GM12878 (cell line): ENCODE results near the gene ARHGAP9. TPM values are rescaled to one million over a fixed set of nuclear protein-coding genes. Genes with fewer than 3 reads are reported as not detected.

Source experiments
- ATAC-seq: fragments of 200-7000 bp; cut with Tn5 transposase; 3 replicates; pipeline ENCODE4 v1.9.1; 2020; ENCODE audit warnings: mild to moderate bottlenecking, moderate library complexity
- BruUV-seq: library from RNA; stranded (reverse); fragments of 400-500 nt; replicated peaks from 2 replicates; lab custom pipeline; 2021; lab: Mats Ljungman, UMichigan
- CTCF ChIA-PET: fragments of 300-600 bp; sonication (Branson Sonifier 250); formaldehyde crosslinking; extraction: SDS; loops from one replicate; lab custom pipeline; 2021; ENCODE audit warnings: inconsistent platforms; lab: Yijun Ruan, JAX
- POLR2A ChIA-PET: fragments of 350-600 bp; formaldehyde crosslinking; extraction: SDS; loops from one replicate; lab custom pipeline; 2021; ENCODE audit warnings: inconsistent platforms; lab: Charles Lee
- RAD21 ChIA-PET: fragments of 300-600 bp; sonication (Branson Sonifier 250); formaldehyde crosslinking; loops from one replicate; lab custom pipeline; 2023; ENCODE audit warnings: antibody characterized with exemption; ENCODE audit not compliant: unreplicated experiment; lab: Charles Lee
- SMC1A ChIA-PET: fragments of 300-600 bp; sonication (Branson Sonifier 250); formaldehyde crosslinking; loops from one replicate; lab custom pipeline; 2023; ENCODE audit not compliant: unreplicated experiment, uncharacterized antibody; lab: Charles Lee
- DNase-seq: peaks from one replicate; pipeline ENCODE4 v3.0.0-alpha.2; 2011; ENCODE audit warnings: low read depth, low spot score
- FAIRE-seq: peaks from 3 replicates; lab custom pipeline; 2011; peaks lifted over from hg19 to GRCh38; lab: Jason Lieb, UNC
- H2AFZ ChIP-seq: 2 replicates; pipeline ENCODE4 v1.6.0; 2011; ENCODE audit warnings: low read depth, low read length, control low read depth; ENCODE audit not compliant: control insufficient read depth
- H3K27ac ChIP-seq: 2 replicates; pipeline ENCODE4 v1.5.1; 2011; ENCODE audit warnings: control low read depth; ENCODE audit not compliant: control insufficient read depth, insufficient read depth
- H3K27me3 ChIP-seq, 2 experiments: replicated peaks in 1 of 2; 2 replicates each; pipeline versions ENCODE4 v1.6.0 to v1.6.1; 2011; ENCODE audit warnings: low read length in 1 of 2; ENCODE audit not compliant: control insufficient read depth in 2 of 2, insufficient read depth in 2 of 2
- H3K36me3 ChIP-seq, 2 experiments: 2 replicates each; pipeline ENCODE4 v1.5.1; 2011; ENCODE audit warnings: low read length in 1 of 2; ENCODE audit not compliant: control insufficient read depth in 2 of 2, insufficient read depth in 2 of 2
- H3K4me1 ChIP-seq: 2 replicates; pipeline ENCODE4 v1.6.1; 2011; ENCODE audit warnings: mild to moderate bottlenecking, low read length, moderate library complexity, mixed read lengths; ENCODE audit not compliant: control insufficient read depth, insufficient read depth
- H3K4me2 ChIP-seq: 2 replicates; pipeline ENCODE4 v1.6.0; 2011; ENCODE audit warnings: control low read depth; ENCODE audit not compliant: control insufficient read depth, insufficient read depth
- H3K4me3 ChIP-seq: fragments of 200-600 bp; sonication (generic); 2 replicates; pipeline ENCODE4 v1.5.1; 2016
- H3K79me2 ChIP-seq: 2 replicates; pipeline ENCODE4 v1.6.0; 2011; ENCODE audit warnings: low read length; ENCODE audit not compliant: control insufficient read depth, insufficient read depth
- H3K9ac ChIP-seq: 2 replicates; pipeline ENCODE4 v1.8.0; 2011; ENCODE audit warnings: low read length, control low read depth, mixed read lengths; ENCODE audit not compliant: control insufficient read depth, insufficient read depth
- H3K9me3 ChIP-seq: replicated peaks from 3 replicates; pipeline ENCODE4 v1.5.1; 2011; ENCODE audit warnings: mild to moderate bottlenecking, low read length; ENCODE audit not compliant: control insufficient read depth, insufficient read depth
- H4K20me1 ChIP-seq: 2 replicates; pipeline ENCODE4 v1.6.0; 2011; ENCODE audit not compliant: control insufficient read depth, insufficient read depth
- CTCF ChIP-seq, 3 experiments: IDR thresholded peaks in 2 of 3; conservative IDR thresholded peaks in 1 of 3; 2 replicates each; pipeline ENCODE4 v1.5.1; 2011; ENCODE audit warnings: low read depth in 3 of 3, low read length in 3 of 3, mild to moderate bottlenecking in 3 of 3, control low read depth in 2 of 3, moderate library complexity in 2 of 3, inconsistent platforms in 1 of 3, mixed read lengths in 1 of 3; ENCODE audit not compliant: control insufficient read depth in 2 of 3, insufficient read depth in 1 of 3; ENCODE audit errors: extremely low read depth in 1 of 3
- DPF2 ChIP-seq: fragments of 450-650 bp; IDR thresholded peaks from 2 replicates; pipeline ENCODE4 v1.6.1; 2017; ENCODE audit warnings: mild to moderate bottlenecking
- EED ChIP-seq: sonication (generic); IDR thresholded peaks from 2 replicates; pipeline ENCODE4 v1.6.1; 2016; ENCODE audit warnings: antibody characterized with exemption, low read depth
- FOXK2 ChIP-seq: fragments of 450-650 bp; IDR thresholded peaks from 2 replicates; pipeline ENCODE4 v1.6.1; 2017; ENCODE audit warnings: mild to moderate bottlenecking, moderate library complexity
- FOXM1 ChIP-seq: IDR thresholded peaks from 2 replicates; pipeline ENCODE4 v1.6.1; 2012; ENCODE audit warnings: low read depth, mild to moderate bottlenecking, inconsistent platforms, low read length, moderate library complexity
- HCFC1 ChIP-seq: fragments of 150-350 bp; IDR thresholded peaks from 2 replicates; pipeline ENCODE4 v1.6.1; 2014; ENCODE audit warnings: low read length
- HDAC2 ChIP-seq: fragments of 200-600 bp; sonication (generic); IDR thresholded peaks from 2 replicates; pipeline ENCODE4 v1.6.1; 2017
- IRF3 ChIP-seq: fragments of 450-650 bp; IDR thresholded peaks from 2 replicates; pipeline ENCODE4 v1.6.1; 2014; ENCODE audit warnings: mild to moderate bottlenecking
- MTA2 ChIP-seq: fragments of 450-650 bp; IDR thresholded peaks from 2 replicates; pipeline ENCODE4 v1.6.1; 2016; ENCODE audit warnings: low read depth, mild to moderate bottlenecking, moderate library complexity
- RAD51 ChIP-seq: fragments of 450-650 bp; IDR thresholded peaks from 2 replicates; pipeline ENCODE4 v1.6.1; 2016; ENCODE audit warnings: moderate library complexity, mild to moderate bottlenecking, inconsistent platforms
- RUNX3 ChIP-seq: IDR thresholded peaks from 2 replicates; pipeline ENCODE4 v1.6.1; 2012; ENCODE audit warnings: low read length, inconsistent platforms
- SIX5 ChIP-seq: IDR thresholded peaks from 2 replicates; pipeline ENCODE4 v1.6.1; 2011; ENCODE audit warnings: mild to moderate bottlenecking, low read depth, low read length, moderate library complexity; ENCODE audit not compliant: severe bottlenecking
- SKIL ChIP-seq: fragments of 450-650 bp; IDR thresholded peaks from 2 replicates; pipeline ENCODE4 v1.6.1; 2017; ENCODE audit warnings: mild to moderate bottlenecking, low read depth, inconsistent platforms; ENCODE audit not compliant: poor library complexity, severe bottlenecking
- TBL1XR1 ChIP-seq: IDR thresholded peaks from 2 replicates; pipeline ENCODE4 v1.6.1; 2012; ENCODE audit warnings: low read depth, low read length, improper control_type of control experiment
- YY1 ChIP-seq: IDR thresholded peaks from 2 replicates; pipeline ENCODE4 v1.6.1; 2011; ENCODE audit warnings: low read depth, mild to moderate bottlenecking, low read length
- WGBS: methylation state at CpG from one replicate; pipeline ENCODE4 v1.1.6; 2016; ENCODE audit warnings: low lambda C conversion rate; ENCODE audit not compliant: insufficient replicate concordance, insufficient coverage; ENCODE audit errors: missing lambda C conversion rate; 5-methylcytosine and 5-hydroxymethylcytosine counted together
- in situ Hi-C: fragments of 300-500 bp; cut with MboI; formaldehyde crosslinking; loops from 9 replicates; pipeline ENCODE4 v1.14.3; 2018; ENCODE audit warnings: mixed read lengths
- intact Hi-C: fragments of 100-400 bp; cut with micrococcal nuclease; formaldehyde crosslinking; loops from one replicate; pipeline ENCODE4 v1.14.2; 2022; ENCODE audit not compliant: unreplicated experiment
- polyA plus RNA-seq, 11 experiments: library from polyadenylated mRNA; depleted of rRNA in 4 of 11; unstranded in 6 of 11; stranded (reverse) in 5 of 11; fragments of >200 nt; fragmentation: Nextera tagmentation in 4 of 11; fragmentation: Illumina TruSeq in 1 of 11; extraction: Ambion mirVana in 4 of 11; extraction: Trizol in 1 of 11; gene quantifications; 1 replicate in 1 of 11; 2 replicates in 10 of 11; pipeline versions ENCODE4 v1.2.1 to v1.2.3, GENCODE V29; 2011 to 2016; ENCODE audit warnings: inconsistent platforms in 2 of 11, missing spikeins in 2 of 11, low read depth in 1 of 11
- total RNA-seq, 4 experiments: library from RNA; depleted of rRNA in 3 of 4; stranded (reverse); fragments of >200 nt in 3 of 4; fragmentation: Illumina TruSeq in 1 of 4; extraction: Trizol in 1 of 4; gene quantifications; 2 replicates each; pipeline versions ENCODE4 v1.2.1 to v1.2.3, GENCODE V29; 2013 to 2021

Gene ARHGAP9
- total and polyA plus RNA-seq, 10 of the 15 experiments (the other 5 are each of a cell fraction or from before 2014, with no cell fraction given) = 19.5 to 102 (median 76.8) TPM

GRCh38 chr12:57522887-57523705 is 43.4 kb upstream of the ARHGAP9 start (continued):
- TF ChIP-seq IRF3 = no peak

GRCh38 chr12:57522011-57522886 is 42.6 kb upstream of the ARHGAP9 start, which contains the start of gene MBD6:
MBD6 (plus strand) TSS chr12:57522824; CDS start chr12:57524304, 1,480 bp downstream.
- Histone ChIP-seq H3K79me2 (peaks cover 50% of the 10 kb centered on the region), H2AFZ (peak within 1 kb of the TSS; percentile 86), H3K36me3 (peaks cover 13 to 14% of the 10 kb centered on the region in 2 experiments; a peak in 3 of 4 replicates), H3K4me2 (peak within 1 kb of the TSS; percentile 96), H3K9ac (peak within 1 kb of the TSS; percentile 91), H3K27ac (peak within 1 kb of the TSS; percentile 99), H3K4me1 (peaks cover 29% of the 10 kb centered on the region), H3K4me3 (peak within 1 kb of the TSS; percentile 99), H3K9me3 (no peaks in the 10 kb centered on the region), H4K20me1 (no peaks in the 10 kb centered on the region), H3K27me3 (no peaks in the 10 kb centered on the region)
- in situ Hi-C loops (no loop called here), intact Hi-C loops (loop anchor here (2.0 to 5.0 kb wide), 3 partner anchors 25 to 60 kb away; partner anchors contain the start of genes ARHGAP9 and DCTN2)
- FAIRE-seq (peak; percentile 97), DNase-seq (peak; percentile 86), ATAC-seq (peak; percentile 46)
- ChIA-PET POLR2A (interaction anchor here (2.2 kb wide), 1 partner anchor 23 kb away, joined by 11 read pairs; no protein-coding TSS in a partner anchor), RAD21 (no interaction called here), SMC1A (interaction anchor here (1.2 kb wide), 1 partner anchor 64 kb away, joined by 4 read pairs; no protein-coding TSS in a partner anchor), CTCF (interaction anchor here (2.1 to 2.6 kb wide), 2 partner anchors 46 to 63 kb away, joined by 14 to 16 read pairs; partner anchors contain the start of gene GLI1)
- WGBS = 1% methylated on average over 35 of the region's 57 CpGs
- no TSS peak for BruUV-seq
- TF ChIP-seq YY1 = peak; percentile 79
- peak; percentile 74; the same call in 1 of the 2 replicates for TF ChIP-seq DPF2
- TF ChIP-seq HDAC2 = no peak
- TF ChIP-seq SKIL = peak; percentile 82
- peak in 2 of 3 experiments; percentile 18 to 27; a peak in 3 of 6 replicates for TF ChIP-seq CTCF (IDR thresholded peaks at IDR 0.05 in 2 of 3, conservative IDR thresholded peaks at IDR 0.05 in 1 of 3; ENCODE audit: control insufficient read depth in 2 of 3, extremely low read depth in 1 of 3, insufficient read depth in 1 of 3, low read depth in 3 of 3, low read length in 3 of 3)
- peak; percentile 66 for TF ChIP-seq EED
- peak; percentile 68 for TF ChIP-seq RUNX3
- no peak; the same call in 1 of the 2 replicates for TF ChIP-seq HCFC1
- TF ChIP-seq TBL1XR1 = 0 out of 2 replicates have a peak, but pooled peaks have one; percentile 25
- peak; percentile 74 for TF ChIP-seq FOXK2
- TF ChIP-seq RAD51 = peak; percentile 95
- TF ChIP-seq MTA2 = peak; percentile 70
- no peak for TF ChIP-seq SIX5
- no peak; the same call in 1 of the 2 replicates for TF ChIP-seq FOXM1
